ENCODE results near the gene RSF1.

GRCh38 chr11:77821349-77821851 lies 878 bp upstream of the RSF1 start:
- TF ChIP-seq CTCF (IDR thresholded peaks at IDR 0.05), result no peak
- no peak for TF ChIP-seq POLR2A (IDR thresholded peaks at IDR 0.05)
- TF ChIP-seq POLR2AphosphoS5 (IDR thresholded peaks at IDR 0.05), result no peak
